CD4-positive, alpha-beta T cell treated with Interleukin-15 for 1 hour (primary cell): ENCODE measurements around the gene TNIK.

Experiments used
- DNase-seq: peaks from one replicate; pipeline ENCODE4 v3.0.0-alpha.2; 2020

TNIK gene

GRCh38 chr3:171058873-171059603 lies 401.2 kb downstream of the TNIK start:
- no peak for DNase-seq

GRCh38 chr3:171058058-171058457 lies 402.1 kb downstream of the TNIK start:
- no peak for DNase-seq

- no peak for DNase-seq
Observed at GRCh38 chr3:171057072-171057471, 403.1 kb downstream of the TNIK start.

DNA sequence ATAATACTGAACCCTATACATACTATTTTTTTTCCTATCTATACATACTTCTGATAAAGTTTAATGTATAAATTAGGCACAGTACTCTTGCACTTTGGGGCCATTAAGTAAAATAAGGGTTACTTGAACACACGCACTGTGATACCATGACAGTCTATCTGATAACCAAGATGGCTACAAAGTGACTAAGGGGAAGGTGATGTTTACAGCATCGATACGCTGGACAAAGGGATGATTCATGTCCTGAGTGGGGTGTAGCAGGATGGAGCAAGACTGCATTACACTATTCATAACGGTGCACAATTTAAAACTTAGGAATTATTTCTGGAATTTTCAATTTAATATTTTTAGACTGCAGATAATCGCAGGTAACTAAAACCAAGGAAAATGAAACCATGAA lies 403.7 kb downstream of the TNIK start:
- DNase-seq: no peak

DNA sequence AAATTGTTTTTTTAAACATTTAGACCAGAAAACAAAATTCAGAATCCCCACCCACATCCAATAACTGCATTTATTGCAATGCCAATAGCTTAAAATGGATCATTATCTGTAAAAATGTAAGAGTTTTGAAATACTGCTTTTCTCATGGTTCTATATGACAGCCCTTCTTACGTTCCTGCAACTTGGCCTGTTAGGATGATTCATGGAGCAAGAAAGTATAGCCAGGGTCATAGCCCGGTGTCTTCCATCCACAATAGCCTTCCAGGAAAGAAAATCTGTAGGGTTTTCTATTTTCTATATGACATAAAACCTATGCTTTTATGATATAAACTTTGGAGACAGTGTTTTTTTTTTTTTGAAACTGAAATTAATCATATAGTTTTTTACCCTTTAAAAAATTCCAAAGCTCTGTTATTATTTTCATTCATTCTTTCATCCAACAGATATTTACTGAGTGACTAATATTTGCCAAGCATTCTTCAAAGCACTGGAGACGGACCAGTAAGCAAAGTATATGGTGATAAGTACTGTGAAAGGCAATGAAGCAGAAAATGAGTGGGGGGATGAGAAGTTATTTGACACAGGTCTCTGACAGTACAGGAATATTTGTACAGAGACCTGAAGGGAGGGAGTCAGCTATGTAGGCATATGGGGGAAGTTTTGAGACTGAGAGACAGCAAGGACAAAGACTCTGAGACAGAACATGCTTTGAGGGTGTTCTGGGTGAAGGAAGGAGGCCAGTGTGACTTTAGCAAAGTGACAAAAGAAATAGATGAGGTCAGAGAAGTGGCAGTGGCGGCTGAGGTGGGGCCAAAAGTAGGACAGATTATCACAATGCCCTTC lies 404.6 kb downstream of the TNIK start:
- DNase-seq: no peak

DNA sequence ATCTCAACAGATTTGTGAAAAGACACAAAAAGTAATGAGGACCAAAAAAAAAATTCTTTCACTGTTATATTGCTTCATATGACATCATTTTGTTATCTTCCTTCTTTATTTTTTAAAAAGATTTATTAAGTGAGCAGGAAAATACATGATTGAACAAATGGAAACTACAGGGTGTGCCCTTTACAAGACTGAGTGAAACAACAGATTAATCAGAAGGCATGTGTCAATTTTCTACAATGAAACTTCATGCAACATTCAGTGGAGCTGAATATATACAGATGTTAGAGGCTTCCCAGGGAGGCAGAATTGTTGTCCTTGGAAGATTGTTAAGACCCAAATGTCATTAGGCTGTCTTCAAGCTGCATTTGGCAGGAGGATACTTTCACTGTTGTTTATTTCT lies 405.3 kb downstream of the TNIK start:
- no peak for DNase-seq

GRCh38 chr3:171054231-171054630 lies 406.0 kb downstream of the TNIK start:
- DNase-seq: no peak

- DNase-seq: no peak
Observed at GRCh38 chr3:171049861-171050444, 410.3 kb downstream of the TNIK start.

- no peak for DNase-seq
Observed at GRCh38 chr3:171046760-171047159, 413.4 kb downstream of the TNIK start.

- no peak for DNase-seq
Observed at GRCh38 chr3:171044835-171045793, 415.1 kb downstream of the TNIK start.

DNA sequence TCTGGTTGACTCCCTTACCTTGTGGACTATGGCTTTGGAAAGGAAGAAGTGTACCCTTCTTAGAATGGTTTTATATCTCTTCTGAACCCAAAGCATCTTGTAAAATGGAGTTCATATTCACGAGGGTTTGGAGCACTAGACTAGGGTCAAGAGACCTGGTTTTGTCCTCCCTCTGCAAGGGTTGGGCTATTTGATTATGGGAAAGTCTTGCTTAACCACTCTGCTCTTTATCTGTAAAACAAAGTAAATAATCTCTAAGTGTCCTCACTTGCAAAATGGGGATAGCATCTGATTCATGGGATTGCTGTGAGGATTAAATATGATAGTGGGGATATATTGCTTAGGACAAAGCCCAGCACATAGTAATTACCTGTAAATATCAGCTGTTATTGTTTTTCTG lies 415.8 kb downstream of the TNIK start:
- DNase-seq: no peak

- DNase-seq: no peak
Observed at GRCh38 chr3:171039674-171040073, 420.5 kb downstream of the TNIK start.

DNA sequence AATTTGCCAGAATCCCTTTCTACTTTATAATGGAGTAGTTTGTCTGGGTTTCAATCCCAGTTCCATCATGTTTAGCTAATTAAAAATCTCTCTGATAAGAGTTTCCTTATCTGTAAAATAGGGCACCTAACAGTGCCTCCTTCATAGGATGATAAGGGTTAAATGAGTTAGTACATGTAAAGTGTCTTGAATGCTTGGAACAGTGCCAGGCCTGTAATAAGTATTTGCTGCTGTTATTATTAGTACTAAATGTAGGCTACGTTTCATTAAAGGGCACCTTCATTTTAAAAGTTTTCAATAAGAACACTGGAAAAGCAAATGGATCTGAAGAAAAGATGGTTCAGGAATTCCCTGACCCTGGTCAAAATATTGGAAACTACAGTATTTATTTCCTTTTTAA lies 421.9 kb downstream of the TNIK start:
- DNase-seq: no peak

GRCh38 chr3:171028779-171029232 lies 431.4 kb downstream of the TNIK start:
- no peak for DNase-seq

GRCh38 chr3:171028025-171028778 lies 432.0 kb downstream of the TNIK start:
- no peak for DNase-seq

DNA sequence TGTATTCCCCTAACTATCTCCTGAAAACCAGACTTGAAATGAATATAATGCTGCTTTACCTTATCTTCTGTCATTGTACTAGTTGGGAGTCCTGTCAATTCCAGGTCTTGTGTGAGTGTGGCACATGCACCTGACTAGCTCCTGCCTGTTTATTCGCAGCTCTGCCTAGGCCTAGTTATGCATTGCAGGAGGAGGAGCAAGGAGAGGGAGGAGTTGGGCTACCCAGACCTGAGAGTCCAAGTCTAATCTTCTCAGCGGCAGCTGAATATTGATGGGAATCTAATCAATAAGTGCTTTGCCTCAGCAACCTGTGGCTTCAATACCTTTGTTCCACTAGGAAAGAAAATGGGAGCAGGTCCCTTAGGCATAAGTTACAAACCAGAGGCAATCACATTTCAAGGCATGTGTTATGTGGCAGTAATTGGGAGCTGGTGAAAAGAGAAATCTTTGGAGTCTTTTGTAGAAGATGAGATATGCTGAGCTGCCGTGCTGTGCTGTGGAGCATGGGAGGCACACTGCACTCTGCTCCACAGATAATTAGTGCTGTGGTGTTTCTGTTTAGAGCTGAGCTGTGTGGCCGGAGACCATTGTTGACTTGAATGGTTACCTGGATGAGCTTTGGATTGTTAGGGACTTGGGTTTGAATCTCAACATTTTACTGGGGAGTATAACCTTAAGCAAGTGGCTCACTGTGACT lies 433.5 kb downstream of the TNIK start, which contains the start of gene SLC2A2:
SLC2A2 (minus strand) TSS at position 124 of the 697 bp plus-strand sequence; CDS start at position 74, 50 bp downstream.
- no peak for DNase-seq

GRCh38 chr3:171023566-171023965 lies 436.6 kb downstream of the TNIK start:
- DNase-seq: no peak

DNA sequence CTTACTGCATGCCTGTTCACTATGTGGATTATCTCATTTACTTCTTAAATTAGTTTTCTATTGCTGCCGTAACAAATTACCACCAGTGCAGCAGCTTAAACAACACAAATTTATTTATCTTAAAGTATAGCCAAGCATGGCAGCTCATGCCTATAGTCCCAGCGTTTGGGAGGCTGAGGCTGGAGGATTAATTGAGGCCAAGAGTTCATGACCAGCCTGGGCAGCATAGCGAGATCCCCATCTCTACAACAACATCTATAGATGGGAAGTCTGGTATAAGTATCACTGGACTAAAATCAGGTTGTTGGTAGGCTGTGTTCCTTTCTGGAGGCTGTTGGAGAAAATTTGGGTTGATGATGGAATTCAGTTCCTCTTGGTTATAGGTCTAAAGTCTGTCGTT lies 438.8 kb downstream of the TNIK start:
- no peak for DNase-seq

- no peak for DNase-seq
Observed at GRCh38 chr3:171018156-171018935, 441.9 kb downstream of the TNIK start.
